Hepatocyte (in vitro differentiated cells): ENCODE data around the gene FBXW11.

Experiments used
- CTCF ChIP-seq: fragments of 200-600 bp; sonication (generic); IDR thresholded peaks from 2 replicates; pipeline ENCODE4 v1.5.1; 2016; ENCODE audit warnings: antibody characterized with exemption, mild to moderate bottlenecking; ENCODE audit not compliant: poor library complexity
- EZH2 ChIP-seq: fragments of 200-600 bp; sonication (generic); IDR thresholded peaks from 2 replicates; pipeline ENCODE4 v1.6.1; 2016; ENCODE audit warnings: antibody characterized with exemption, mild to moderate bottlenecking, borderline replicate concordance

GRCh38 chr5:171953860-171954701 is 52.4 kb downstream of the FBXW11 start:
- TF ChIP-seq CTCF (no peak), EZH2 (no peak)
